SU-DHL-6 (cell line): Measurements from ENCODE around the gene GNAQ.

Source experiments
- H2AFZ ChIP-seq: fragments of 200-600 bp; sonication (generic); 2 replicates; pipeline ENCODE4 v1.6.1; 2014; ENCODE audit warnings: low read depth, mild to moderate bottlenecking, moderate library complexity, mixed read lengths, antibody characterized with exemption, low read length; ENCODE audit not compliant: severe bottlenecking
- H3F3A ChIP-seq: fragments of 200-600 bp; shearing (Covaris generic); 2 replicates; pipeline ENCODE4 v1.6.0; 2016; ENCODE audit warnings: antibody characterized with exemption, mild to moderate bottlenecking; ENCODE audit not compliant: insufficient read depth
- H3K27ac ChIP-seq: fragments of 200-600 bp; sonication (generic); 2 replicates; pipeline ENCODE4 v1.5.1; 2016; ENCODE audit warnings: low read depth, mild to moderate bottlenecking, low read length, moderate library complexity, mixed read lengths
- H3K27me3 ChIP-seq: fragments of 200-600 bp; sonication (generic), shearing (Covaris generic); 2 replicates; pipeline ENCODE4 v1.6.0; 2014; ENCODE audit warnings: mild to moderate bottlenecking, low read length
- H3K36me3 ChIP-seq: fragments of 200-600 bp; sonication (generic); 2 replicates; pipeline ENCODE4 v1.6.1; 2014; ENCODE audit warnings: mild to moderate bottlenecking, low read length, mixed read lengths
- H3K4me2 ChIP-seq: fragments of 300-600, 200-600 bp; shearing (Covaris generic), sonication (generic); 2 replicates; pipeline ENCODE4 v1.6.0; 2014; ENCODE audit warnings: low read length, low read depth, mild to moderate bottlenecking; ENCODE audit not compliant: poor library complexity, severe bottlenecking
- H3K4me3 ChIP-seq: fragments of 200-600 bp; sonication (generic); 2 replicates; pipeline ENCODE4 v1.5.1; 2014; ENCODE audit warnings: antibody characterized with exemption, low read length, mild to moderate bottlenecking, mixed read lengths; ENCODE audit not compliant: insufficient read depth, poor library complexity, severe bottlenecking
- H3K79me2 ChIP-seq: fragments of 200-600 bp; sonication (generic); 2 replicates; pipeline ENCODE4 v1.6.1; 2014; ENCODE audit warnings: mild to moderate bottlenecking, low read length, moderate library complexity; ENCODE audit not compliant: insufficient read depth
- H3K9ac ChIP-seq: fragments of 200-600 bp; sonication (generic); 2 replicates; pipeline ENCODE4 v1.7.0; 2014; ENCODE audit warnings: mild to moderate bottlenecking, low read length
- H3K9me2 ChIP-seq: fragments of 200-600 bp; sonication (generic); replicated peaks from 2 replicates; pipeline ENCODE4 v1.6.1; 2014; ENCODE audit warnings: low read length; ENCODE audit not compliant: insufficient read depth
- H3K9me3 ChIP-seq: fragments of 200-600 bp; sonication (generic); 2 replicates; pipeline ENCODE4 v1.6.1; 2014; ENCODE audit warnings: low read length, mixed read lengths; ENCODE audit not compliant: insufficient read depth
- H4K20me1 ChIP-seq: fragments of 200-600 bp; sonication (generic); 2 replicates; pipeline ENCODE4 v1.6.1; 2014; ENCODE audit warnings: low read depth, mild to moderate bottlenecking, antibody characterized with exemption, low read length, moderate library complexity, mixed read lengths
- EZH2phosphoT487 ChIP-seq: fragments of 200-600 bp; sonication (generic), shearing (Covaris generic); conservative IDR thresholded peaks from 2 replicates; pipeline ENCODE4 v1.6.1; 2018; ENCODE audit warnings: mild to moderate bottlenecking, antibody characterized with exemption, low read length, moderate library complexity, mixed read lengths
- TF ChIP-seq, protein P1 (sequence below): fragments of 200-600 bp; sonication (generic); IDR thresholded peaks from one replicate; pipeline ENCODE4 v1.5.1; 2017; ENCODE audit warnings: antibody characterized with exemption, mild to moderate bottlenecking, low read length, moderate library complexity; ENCODE audit not compliant: insufficient read depth, poor library complexity, severe bottlenecking

Gene GNAQ

DNA sequence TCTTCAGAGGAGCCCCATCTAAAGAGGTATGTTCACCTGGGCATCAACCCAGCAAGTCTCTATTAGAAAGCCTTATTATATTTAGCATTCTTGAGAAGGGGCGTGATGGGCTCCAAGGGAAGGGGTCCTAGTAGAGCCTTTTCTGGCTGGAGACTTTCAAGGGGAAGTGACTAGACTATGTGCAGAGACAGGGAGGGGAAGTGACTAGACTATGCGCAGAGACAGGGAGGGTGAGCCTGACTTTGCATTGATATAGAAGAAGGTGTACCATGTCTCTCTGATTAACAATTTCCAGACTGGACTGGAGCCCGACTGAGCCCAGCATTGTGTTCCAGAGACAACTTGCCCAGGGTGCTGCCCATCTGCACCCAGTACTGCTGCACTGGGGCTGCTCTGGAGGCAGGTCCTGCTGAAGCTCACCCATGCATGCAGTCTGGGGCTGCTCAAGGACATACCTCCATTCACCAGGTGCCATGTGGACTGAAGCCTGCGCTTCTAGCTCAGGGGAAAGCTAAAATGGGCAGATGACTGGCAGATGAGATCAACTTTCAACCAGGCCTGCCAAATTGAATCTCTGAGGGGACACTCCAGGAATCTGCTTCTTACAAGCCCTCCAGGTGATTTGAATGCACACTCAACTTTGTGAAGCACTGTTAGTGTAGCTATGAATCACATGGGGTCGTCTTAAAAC, 300.5 kb downstream of the GNAQ start:
- Histone ChIP-seq H3K9me2 (no peaks in the 10 kb centered on the region), H3K27ac (no peak overlapping the region), H3K27me3 (no peaks in the 10 kb centered on the region), H3K36me3 (no peaks in the 10 kb centered on the region), H3K4me2 (no peak overlapping the region), H3K79me2 (no peaks in the 10 kb centered on the region), H2AFZ (no peak overlapping the region), H4K20me1 (no peaks in the 10 kb centered on the region), H3K9me3 (no peaks in the 10 kb centered on the region), H3K4me3 (no peak overlapping the region), H3K9ac (no peak overlapping the region), H3F3A (no peaks in the 10 kb centered on the region)
- no peak for TF ChIP-seq EZH2phosphoT487
- TF ChIP-seq, protein P1, sequence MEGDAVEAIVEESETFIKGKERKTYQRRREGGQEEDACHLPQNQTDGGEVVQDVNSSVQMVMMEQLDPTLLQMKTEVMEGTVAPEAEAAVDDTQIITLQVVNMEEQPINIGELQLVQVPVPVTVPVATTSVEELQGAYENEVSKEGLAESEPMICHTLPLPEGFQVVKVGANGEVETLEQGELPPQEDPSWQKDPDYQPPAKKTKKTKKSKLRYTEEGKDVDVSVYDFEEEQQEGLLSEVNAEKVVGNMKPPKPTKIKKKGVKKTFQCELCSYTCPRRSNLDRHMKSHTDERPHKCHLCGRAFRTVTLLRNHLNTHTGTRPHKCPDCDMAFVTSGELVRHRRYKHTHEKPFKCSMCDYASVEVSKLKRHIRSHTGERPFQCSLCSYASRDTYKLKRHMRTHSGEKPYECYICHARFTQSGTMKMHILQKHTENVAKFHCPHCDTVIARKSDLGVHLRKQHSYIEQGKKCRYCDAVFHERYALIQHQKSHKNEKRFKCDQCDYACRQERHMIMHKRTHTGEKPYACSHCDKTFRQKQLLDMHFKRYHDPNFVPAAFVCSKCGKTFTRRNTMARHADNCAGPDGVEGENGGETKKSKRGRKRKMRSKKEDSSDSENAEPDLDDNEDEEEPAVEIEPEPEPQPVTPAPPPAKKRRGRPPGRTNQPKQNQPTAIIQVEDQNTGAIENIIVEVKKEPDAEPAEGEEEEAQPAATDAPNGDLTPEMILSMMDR = no peak

DNA sequence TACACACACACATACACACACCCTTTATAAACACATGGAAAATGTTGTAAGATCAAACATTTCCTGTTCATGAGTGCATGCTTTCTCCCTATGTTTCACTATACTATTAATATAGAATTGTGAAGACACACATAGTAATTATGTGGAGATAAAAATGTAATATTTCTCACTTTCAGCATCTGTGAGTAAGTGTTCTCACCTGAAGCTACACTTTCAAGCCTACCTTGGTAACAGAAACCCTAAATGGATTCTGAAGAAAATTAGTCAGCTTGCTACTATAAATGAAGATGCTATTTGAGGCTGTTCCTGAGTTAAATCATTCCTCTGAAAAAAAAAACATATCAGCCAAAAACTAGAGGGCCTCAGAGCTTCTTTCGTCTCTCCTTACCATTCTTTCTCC, 302.4 kb downstream of the GNAQ start:
- Histone ChIP-seq H3K9ac (no peak overlapping the region), H3K27ac (no peak overlapping the region), H3K36me3 (no peaks in the 10 kb centered on the region), H3K9me3 (no peaks in the 10 kb centered on the region), H3K79me2 (no peaks in the 10 kb centered on the region), H3K9me2 (no peaks in the 10 kb centered on the region), H3K4me3 (no peak overlapping the region), H3F3A (no peaks in the 10 kb centered on the region), H4K20me1 (no peaks in the 10 kb centered on the region), H3K4me2 (no peak overlapping the region), H3K27me3 (no peaks in the 10 kb centered on the region), H2AFZ (no peak overlapping the region)
- no peak for TF ChIP-seq EZH2phosphoT487
- TF ChIP-seq, protein P1 = no peak

DNA sequence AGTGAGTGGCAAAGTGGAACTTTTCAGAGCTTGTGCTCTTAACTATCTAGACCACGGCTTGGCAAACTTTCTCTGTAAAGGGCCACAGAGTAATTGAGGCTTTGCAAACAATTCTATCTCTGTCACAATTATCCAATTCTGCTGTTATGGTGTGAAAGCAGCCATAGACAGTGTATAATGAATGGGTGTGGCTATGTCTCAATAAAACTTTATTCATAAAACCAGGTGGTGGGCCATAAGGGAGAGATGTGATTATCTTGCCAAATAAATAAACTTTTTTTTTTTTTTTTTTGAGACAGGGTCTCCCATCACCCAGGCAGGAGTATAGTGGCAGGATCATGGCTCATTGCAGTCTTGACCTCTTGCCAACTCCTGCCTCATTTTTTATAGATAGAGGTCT, 304.8 kb downstream of the GNAQ start:
- TF ChIP-seq, protein P1 = no peak
- no peak for TF ChIP-seq EZH2phosphoT487
- no peaks in the 10 kb centered on the region for H3K36me3 ChIP-seq

More for the DNA sequence above, 304.8 kb downstream of the GNAQ start:
- no peaks in the 10 kb centered on the region for H3K9me2 ChIP-seq
- no peak overlapping the region for H3K9ac ChIP-seq
- no peak overlapping the region for H3K27ac ChIP-seq
- H3K4me2 ChIP-seq = no peak overlapping the region
- H3F3A ChIP-seq = no peaks in the 10 kb centered on the region
- H4K20me1 ChIP-seq = no peaks in the 10 kb centered on the region
- H3K4me3 ChIP-seq = no peak overlapping the region
- H2AFZ ChIP-seq = no peak overlapping the region
- H3K79me2 ChIP-seq = no peaks in the 10 kb centered on the region
- no peaks in the 10 kb centered on the region for H3K9me3 ChIP-seq
- H3K27me3 ChIP-seq = no peaks in the 10 kb centered on the region
